Measurements from ENCODE around the gene NKRF.

The NKRF gene

GRCh38 chrX:119614776-119615175 lies 8.6 kb upstream of the NKRF start:
- no peak overlapping the region for H2AFZ ChIP-seq (ENCODE audit: insufficient read depth, low read length, poor library complexity)
- H2BK12ac ChIP-seq (ENCODE audit: low read length), result no peak overlapping the region
- no peak overlapping the region for H4K8ac ChIP-seq (ENCODE audit: low read depth, low read length)
- H3K27me3 ChIP-seq (ENCODE audit: insufficient read depth, low read length), result no peaks in the 10 kb centered on the region
- no peak overlapping the region for H2BK5ac ChIP-seq (ENCODE audit: low read depth, low read length, poor library complexity)
- no peak overlapping the region for H2BK120ac ChIP-seq (ENCODE audit: insufficient read depth, low read length, poor library complexity)
- no peaks in the 10 kb centered on the region for H3K79me2 ChIP-seq (ENCODE audit: control insufficient read depth, insufficient read depth, low read length, poor library complexity)
- peaks cover 3% of the 10 kb centered on the region in 2 experiments for H3K36me3 ChIP-seq (ENCODE audit: control insufficient read depth in 1 of 2, insufficient read depth in 2 of 2, low read length in 2 of 2)
- H2AK5ac ChIP-seq (ENCODE audit: low read length), result no peak overlapping the region
- H4K91ac ChIP-seq (ENCODE audit: low read depth, low read length), result no peak overlapping the region
- DNase-seq, result peak in 1 of 2 donors; percentile 60
- no peak overlapping the region for H3K4me2 ChIP-seq (ENCODE audit: low read length)
- no peak overlapping the region for H3K18ac ChIP-seq (ENCODE audit: low read length)
- H3K14ac ChIP-seq (ENCODE audit: low read length), result no peak overlapping the region
- H3K4ac ChIP-seq (ENCODE audit: low read depth, low read length), result no peak overlapping the region
- no CpG with 5 or more reads among the region's 13 CpGs for WGBS (ENCODE audit: extremely low coverage, insufficient coverage, insufficient read length)
- no peaks in the 10 kb centered on the region for H3K4me1 ChIP-seq (ENCODE audit: control insufficient read depth in 1 of 2, insufficient read depth in 2 of 2, low read length in 2 of 2)
- no peak overlapping the region for H3K4me3 ChIP-seq (ENCODE audit: low read depth, low read length)
- no peak overlapping the region for H4K12ac ChIP-seq (ENCODE audit: low read depth, low read length)
- H3K23ac ChIP-seq (ENCODE audit: low read length), result no peak overlapping the region
- no peaks in the 10 kb centered on the region for H3K79me1 ChIP-seq (ENCODE audit: low read length)
- H3K27ac ChIP-seq (ENCODE audit: low read depth, low read length), result no peak overlapping the region
- H3K9me3 ChIP-seq (ENCODE audit: insufficient read depth, low read depth, low read length), result no peaks in the 10 kb centered on the region
- no peak overlapping the region for H3K9ac ChIP-seq (ENCODE audit: low read length)

- H3K18ac ChIP-seq (ENCODE audit: low read length), result no peak overlapping the region
- no CpG with 5 or more reads among the region's 7 CpGs for WGBS (ENCODE audit: extremely low coverage, insufficient coverage, insufficient read length)
Observed at GRCh38 chrX:119607018-119607389, 780 bp upstream of the NKRF start.

GRCh38 chrX:119605464-119606279 lies 552 bp downstream of the NKRF start:
- Histone ChIP-seq H3K4ac (ENCODE audit: low read depth, low read length) (peak overlapping the region; percentile 60), H4K12ac (ENCODE audit: low read depth, low read length) (peak overlapping the region; percentile 94), H3K23ac (ENCODE audit: low read length) (no peak overlapping the region)

More at GRCh38 chrX:119607018-119607389, 780 bp upstream of the NKRF start:
- Histone ChIP-seq H4K12ac (ENCODE audit: low read depth, low read length) (no peak overlapping the region), H3K36me3 (ENCODE audit: control insufficient read depth in 1 of 2, insufficient read depth in 2 of 2, low read length in 2 of 2) (no peaks in the 10 kb centered on the region), H2BK5ac (ENCODE audit: low read depth, low read length, poor library complexity) (no peak overlapping the region), H3K4me3 (ENCODE audit: low read depth, low read length) (no peak overlapping the region), H3K79me2 (ENCODE audit: control insufficient read depth, insufficient read depth, low read length, poor library complexity) (peaks cover 8% of the 10 kb centered on the region), H4K8ac (ENCODE audit: low read depth, low read length) (no peak overlapping the region), H3K4me1 (ENCODE audit: control insufficient read depth in 1 of 2, insufficient read depth in 2 of 2, low read length in 2 of 2) (peaks cover 0 to 2% of the 10 kb centered on the region in 2 experiments), H3K27me3 (ENCODE audit: insufficient read depth, low read length) (no peaks in the 10 kb centered on the region), H3K9ac (ENCODE audit: low read length) (no peak overlapping the region), H4K91ac (ENCODE audit: low read depth, low read length) (no peak overlapping the region), H3K79me1 (ENCODE audit: low read length) (peaks cover 3% of the 10 kb centered on the region), H3K27ac (ENCODE audit: low read depth, low read length) (no peak overlapping the region), H3K9me3 (ENCODE audit: insufficient read depth, low read depth, low read length) (no peaks in the 10 kb centered on the region), H2BK120ac (ENCODE audit: insufficient read depth, low read length, poor library complexity) (no peak overlapping the region), H3K4ac (ENCODE audit: low read depth, low read length) (no peak overlapping the region), H3K4me2 (ENCODE audit: low read length) (no peak overlapping the region), H3K23ac (ENCODE audit: low read length) (no peak overlapping the region), H2AK5ac (ENCODE audit: low read length) (no peak overlapping the region), H2BK12ac (ENCODE audit: low read length) (no peak overlapping the region), H2AFZ (ENCODE audit: insufficient read depth, low read length, poor library complexity) (no peak overlapping the region), H3K14ac (ENCODE audit: low read length) (no peak overlapping the region)
- no peak for DNase-seq

GRCh38 chrX:119604766-119605463 lies 1.3 kb downstream of the NKRF start:
- H3K4me1 ChIP-seq (ENCODE audit: control insufficient read depth in 1 of 2, insufficient read depth in 2 of 2, low read length in 2 of 2), result peaks cover 0 to 2% of the 10 kb centered on the region in 2 experiments
- peak overlapping the region; percentile 93 for H3K4me2 ChIP-seq (ENCODE audit: low read length)
- peaks cover 3% of the 10 kb centered on the region for H3K79me1 ChIP-seq (ENCODE audit: low read length)
- H2BK5ac ChIP-seq (ENCODE audit: low read depth, low read length, poor library complexity), result no peak overlapping the region
- no peak overlapping the region for H3K27ac ChIP-seq (ENCODE audit: low read depth, low read length)
- no peak overlapping the region for H3K14ac ChIP-seq (ENCODE audit: low read length)
- H3K9me3 ChIP-seq (ENCODE audit: insufficient read depth, low read depth, low read length), result no peaks in the 10 kb centered on the region
- H3K27me3 ChIP-seq (ENCODE audit: insufficient read depth, low read length), result no peaks in the 10 kb centered on the region
- no peak overlapping the region for H3K9ac ChIP-seq (ENCODE audit: low read length)
- H4K8ac ChIP-seq (ENCODE audit: low read depth, low read length), result no peak overlapping the region
- no peak overlapping the region for H4K12ac ChIP-seq (ENCODE audit: low read depth, low read length)
- H2AFZ ChIP-seq (ENCODE audit: insufficient read depth, low read length, poor library complexity), result no peak overlapping the region
- no CpG with 5 or more reads among the region's 17 CpGs for WGBS (ENCODE audit: extremely low coverage, insufficient coverage, insufficient read length)
- H3K36me3 ChIP-seq (ENCODE audit: control insufficient read depth in 1 of 2, insufficient read depth in 2 of 2, low read length in 2 of 2), result peaks cover 2% of the 10 kb centered on the region in 2 experiments
- no peak overlapping the region for H2BK12ac ChIP-seq (ENCODE audit: low read length)
- peak in 1 of 2 donors; percentile 10 for DNase-seq
- no peak overlapping the region for H2BK120ac ChIP-seq (ENCODE audit: insufficient read depth, low read length, poor library complexity)
- peak overlapping the region; percentile 98 for H3K4me3 ChIP-seq (ENCODE audit: low read depth, low read length)
- H3K23ac ChIP-seq (ENCODE audit: low read length), result no peak overlapping the region
- H3K4ac ChIP-seq (ENCODE audit: low read depth, low read length), result peak overlapping the region; percentile 59
- no peak overlapping the region for H2AK5ac ChIP-seq (ENCODE audit: low read length)
- H3K79me2 ChIP-seq (ENCODE audit: control insufficient read depth, insufficient read depth, low read length, poor library complexity), result peaks cover 8% of the 10 kb centered on the region
- H4K91ac ChIP-seq (ENCODE audit: low read depth, low read length), result no peak overlapping the region
- H3K18ac ChIP-seq (ENCODE audit: low read length), result no peak overlapping the region

More at GRCh38 chrX:119605464-119606279, 552 bp downstream of the NKRF start:
- Histone ChIP-seq H3K79me2 (ENCODE audit: control insufficient read depth, insufficient read depth, low read length, poor library complexity) (peaks cover 8% of the 10 kb centered on the region), H3K4me3 (ENCODE audit: low read depth, low read length) (peak overlapping the region; percentile 98), H3K79me1 (ENCODE audit: low read length) (peaks cover 3% of the 10 kb centered on the region), H4K91ac (ENCODE audit: low read depth, low read length) (peak overlapping the region; percentile 84), H3K9ac (ENCODE audit: low read length) (peak overlapping the region; percentile 100), H3K18ac (ENCODE audit: low read length) (peak overlapping the region; percentile 95), H2AFZ (ENCODE audit: insufficient read depth, low read length, poor library complexity) (peak overlapping the region; percentile 95), H3K4me1 (ENCODE audit: control insufficient read depth in 1 of 2, insufficient read depth in 2 of 2, low read length in 2 of 2) (peaks cover 0 to 2% of the 10 kb centered on the region in 2 experiments), H2BK12ac (ENCODE audit: low read length) (no peak overlapping the region), H2BK5ac (ENCODE audit: low read depth, low read length, poor library complexity) (peak overlapping the region; percentile 55), H3K9me3 (ENCODE audit: insufficient read depth, low read depth, low read length) (no peaks in the 10 kb centered on the region), H3K27me3 (ENCODE audit: insufficient read depth, low read length) (no peaks in the 10 kb centered on the region), H3K14ac (ENCODE audit: low read length) (peak overlapping the region; percentile 95), H4K8ac (ENCODE audit: low read depth, low read length) (peak overlapping the region; percentile 94), H2AK5ac (ENCODE audit: low read length) (peak overlapping the region; percentile 57), H2BK120ac (ENCODE audit: insufficient read depth, low read length, poor library complexity) (peak overlapping the region; percentile 59), H3K4me2 (ENCODE audit: low read length) (peak overlapping the region; percentile 93), H3K36me3 (ENCODE audit: control insufficient read depth in 1 of 2, insufficient read depth in 2 of 2, low read length in 2 of 2) (peaks cover under 1 to 2% of the 10 kb centered on the region in 2 experiments), H3K27ac (ENCODE audit: low read depth, low read length) (no peak overlapping the region)
- DNase-seq, result peak in 1 of 2 donors; percentile 37
- WGBS (ENCODE audit: extremely low coverage, insufficient coverage, insufficient read length), result no CpG with 5 or more reads among the region's 68 CpGs
